Subcutaneous adipose tissue (tissue), 4 donors: ENCODE data around the gene IRAK2. TPM values are rescaled to one million over a fixed set of nuclear protein-coding genes. Genes with fewer than 3 reads are reported as not detected.

Experiments used
- total RNA-seq, 4 donors: library from RNA; depleted of rRNA; stranded (reverse); fragments of >200 nt; gene quantifications; one replicate each; pipeline ENCODE4 v1.1.0, GENCODE V29; 2016
- TF ChIP-seq, protein P1 (sequence below): fragments of 450-650 bp; IDR thresholded peaks from one replicate; pipeline ENCODE4 v1.5.1; 2016; ENCODE audit warnings: low read depth, mild to moderate bottlenecking, control low read depth, antibody characterized with exemption, moderate library complexity

Gene IRAK2
- total RNA-seq, 4 donors from 2014 or later, result 6.8 to 20.5 (median 13.7) TPM

DNA sequence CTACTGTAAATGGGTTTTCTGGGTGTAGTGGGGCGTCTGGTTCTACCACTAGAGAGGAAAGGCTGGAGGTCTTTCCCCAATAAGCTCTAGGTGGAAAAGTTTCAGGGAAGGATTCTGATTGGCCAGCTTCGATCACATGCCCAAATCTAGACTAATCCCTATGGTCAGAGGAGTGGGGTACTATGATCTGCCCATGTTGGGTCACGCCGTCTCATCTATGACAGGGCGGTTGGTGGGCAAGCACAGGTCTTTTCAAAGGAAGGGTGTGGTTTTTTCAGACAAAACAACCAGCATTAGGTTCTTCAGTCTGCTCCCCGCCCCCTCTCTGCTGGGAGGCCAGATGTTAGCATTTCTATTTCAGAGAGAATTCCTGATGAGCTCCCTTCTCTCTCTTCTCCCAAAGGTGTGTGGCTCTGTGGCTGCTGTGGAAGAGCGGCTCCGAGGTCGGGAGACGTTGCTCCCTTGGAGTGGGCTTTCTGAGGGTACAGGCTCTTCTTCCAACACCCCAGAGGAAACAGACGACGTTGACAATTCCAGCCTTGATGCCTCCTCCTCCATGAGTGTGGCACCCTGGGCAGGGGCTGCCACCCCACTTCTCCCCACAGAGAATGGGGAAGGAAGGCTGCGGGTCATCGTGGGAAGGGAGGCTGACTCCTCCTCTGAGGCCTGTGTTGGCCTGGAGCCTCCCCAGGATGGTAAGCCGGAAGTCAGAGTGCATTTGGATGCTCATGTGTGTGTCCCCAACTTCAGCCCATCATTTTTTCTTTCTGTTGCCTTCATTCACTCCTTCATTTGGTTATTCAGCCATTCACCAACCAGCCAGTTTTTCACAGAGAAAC is 73.8 kb downstream of the IRAK2 start:
- TF ChIP-seq, protein P1, sequence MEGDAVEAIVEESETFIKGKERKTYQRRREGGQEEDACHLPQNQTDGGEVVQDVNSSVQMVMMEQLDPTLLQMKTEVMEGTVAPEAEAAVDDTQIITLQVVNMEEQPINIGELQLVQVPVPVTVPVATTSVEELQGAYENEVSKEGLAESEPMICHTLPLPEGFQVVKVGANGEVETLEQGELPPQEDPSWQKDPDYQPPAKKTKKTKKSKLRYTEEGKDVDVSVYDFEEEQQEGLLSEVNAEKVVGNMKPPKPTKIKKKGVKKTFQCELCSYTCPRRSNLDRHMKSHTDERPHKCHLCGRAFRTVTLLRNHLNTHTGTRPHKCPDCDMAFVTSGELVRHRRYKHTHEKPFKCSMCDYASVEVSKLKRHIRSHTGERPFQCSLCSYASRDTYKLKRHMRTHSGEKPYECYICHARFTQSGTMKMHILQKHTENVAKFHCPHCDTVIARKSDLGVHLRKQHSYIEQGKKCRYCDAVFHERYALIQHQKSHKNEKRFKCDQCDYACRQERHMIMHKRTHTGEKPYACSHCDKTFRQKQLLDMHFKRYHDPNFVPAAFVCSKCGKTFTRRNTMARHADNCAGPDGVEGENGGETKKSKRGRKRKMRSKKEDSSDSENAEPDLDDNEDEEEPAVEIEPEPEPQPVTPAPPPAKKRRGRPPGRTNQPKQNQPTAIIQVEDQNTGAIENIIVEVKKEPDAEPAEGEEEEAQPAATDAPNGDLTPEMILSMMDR, result no peak

DNA sequence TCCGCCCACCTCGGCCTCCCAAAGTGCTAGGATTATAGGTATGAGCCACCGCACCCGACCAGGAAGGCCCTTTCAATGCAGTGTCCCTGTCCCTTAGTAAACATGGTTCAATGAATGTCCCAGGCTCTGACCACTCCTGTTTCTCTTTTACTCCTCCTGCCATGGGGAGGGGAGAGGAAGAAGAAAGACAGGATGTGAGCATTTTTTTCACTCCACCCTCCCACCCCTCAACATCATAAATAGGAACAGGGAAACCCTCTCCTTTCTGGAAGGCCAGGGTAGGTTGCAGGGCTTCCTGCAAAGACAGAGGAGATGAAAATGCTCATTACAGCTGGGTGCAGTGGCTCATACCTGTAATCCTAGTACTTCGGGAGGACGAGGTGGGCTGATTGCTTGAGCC is 76.1 kb downstream of the IRAK2 start:
- TF ChIP-seq, protein P1, result no peak

- TF ChIP-seq, protein P1, result no peak
Measured at GRCh38 chr3:10242182-10243065, 77.7 kb downstream of the IRAK2 start.

GRCh38 chr3:10244009-10244408 is 79.3 kb downstream of the IRAK2 start:
- TF ChIP-seq, protein P1, result no peak

GRCh38 chr3:10245081-10245712 is 80.5 kb downstream of the IRAK2 start:
- TF ChIP-seq, protein P1, result no peak

GRCh38 chr3:10247679-10248183 is 83.0 kb downstream of the IRAK2 start:
- TF ChIP-seq, protein P1, result no peak
